ENCODE measurements around the gene LRMDA.

DNA sequence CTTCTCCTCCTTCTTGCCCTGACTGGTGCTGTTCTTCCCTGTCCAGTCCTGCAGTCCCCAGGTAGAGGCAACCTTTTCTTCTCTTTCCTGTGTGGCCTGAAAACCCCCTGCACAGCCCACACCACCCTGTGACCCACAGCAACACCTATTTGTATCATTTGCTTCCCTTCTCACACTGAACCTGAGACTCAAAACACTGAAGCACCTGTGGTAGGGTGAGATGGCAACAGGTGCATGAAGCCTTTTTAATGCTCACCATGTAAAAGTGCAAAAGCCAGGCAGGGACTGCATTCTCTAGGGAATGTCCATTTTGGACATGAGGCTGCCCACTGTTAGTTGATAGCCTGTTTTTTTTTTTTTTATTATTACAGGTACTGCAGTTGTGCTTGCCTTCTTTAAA, 71.4 kb downstream of the LRMDA start:
- TF ChIP-seq, protein P1, sequence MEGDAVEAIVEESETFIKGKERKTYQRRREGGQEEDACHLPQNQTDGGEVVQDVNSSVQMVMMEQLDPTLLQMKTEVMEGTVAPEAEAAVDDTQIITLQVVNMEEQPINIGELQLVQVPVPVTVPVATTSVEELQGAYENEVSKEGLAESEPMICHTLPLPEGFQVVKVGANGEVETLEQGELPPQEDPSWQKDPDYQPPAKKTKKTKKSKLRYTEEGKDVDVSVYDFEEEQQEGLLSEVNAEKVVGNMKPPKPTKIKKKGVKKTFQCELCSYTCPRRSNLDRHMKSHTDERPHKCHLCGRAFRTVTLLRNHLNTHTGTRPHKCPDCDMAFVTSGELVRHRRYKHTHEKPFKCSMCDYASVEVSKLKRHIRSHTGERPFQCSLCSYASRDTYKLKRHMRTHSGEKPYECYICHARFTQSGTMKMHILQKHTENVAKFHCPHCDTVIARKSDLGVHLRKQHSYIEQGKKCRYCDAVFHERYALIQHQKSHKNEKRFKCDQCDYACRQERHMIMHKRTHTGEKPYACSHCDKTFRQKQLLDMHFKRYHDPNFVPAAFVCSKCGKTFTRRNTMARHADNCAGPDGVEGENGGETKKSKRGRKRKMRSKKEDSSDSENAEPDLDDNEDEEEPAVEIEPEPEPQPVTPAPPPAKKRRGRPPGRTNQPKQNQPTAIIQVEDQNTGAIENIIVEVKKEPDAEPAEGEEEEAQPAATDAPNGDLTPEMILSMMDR (IDR thresholded peaks at IDR 0.05): no peak
- no peak for TF ChIP-seq POLR2A (IDR thresholded peaks at IDR 0.05)
